Upper lobe of left lung (tissue), 4 donors: ENCODE measurements around the gene MBOAT1.

Experiments used
- POLR2A ChIP-seq, 4 donors: fragments of 450-650 bp; IDR thresholded peaks; one replicate each; pipeline ENCODE4 v1.5.1; 2016 to 2017; ENCODE audit warnings: antibody characterized with exemption in 4 of 4, mild to moderate bottlenecking in 2 of 4
- POLR2AphosphoS5 ChIP-seq, 2 donors: sonication (generic); formaldehyde crosslinking; IDR thresholded peaks; one replicate each; pipeline ENCODE4 v1.5.1; 2017; ENCODE audit warnings: antibody characterized with exemption in 2 of 2

GRCh38 chr6:20166210-20166609, 46.1 kb downstream of the MBOAT1 start:
- TF ChIP-seq POLR2A (IDR thresholded peaks at IDR 0.05) (no peak), POLR2AphosphoS5 (IDR thresholded peaks at IDR 0.05) (no peak)
